Measurements from ENCODE around the gene PIAS1. TPM values are rescaled to one million over a fixed set of nuclear protein-coding genes. Genes with fewer than 3 reads are reported as not detected.

PIAS1 gene
- polyA plus RNA-seq, 2 of the 4 experiments (the other 2 are of a cell fraction) = 23.2 to 49.5 TPM

DNA sequence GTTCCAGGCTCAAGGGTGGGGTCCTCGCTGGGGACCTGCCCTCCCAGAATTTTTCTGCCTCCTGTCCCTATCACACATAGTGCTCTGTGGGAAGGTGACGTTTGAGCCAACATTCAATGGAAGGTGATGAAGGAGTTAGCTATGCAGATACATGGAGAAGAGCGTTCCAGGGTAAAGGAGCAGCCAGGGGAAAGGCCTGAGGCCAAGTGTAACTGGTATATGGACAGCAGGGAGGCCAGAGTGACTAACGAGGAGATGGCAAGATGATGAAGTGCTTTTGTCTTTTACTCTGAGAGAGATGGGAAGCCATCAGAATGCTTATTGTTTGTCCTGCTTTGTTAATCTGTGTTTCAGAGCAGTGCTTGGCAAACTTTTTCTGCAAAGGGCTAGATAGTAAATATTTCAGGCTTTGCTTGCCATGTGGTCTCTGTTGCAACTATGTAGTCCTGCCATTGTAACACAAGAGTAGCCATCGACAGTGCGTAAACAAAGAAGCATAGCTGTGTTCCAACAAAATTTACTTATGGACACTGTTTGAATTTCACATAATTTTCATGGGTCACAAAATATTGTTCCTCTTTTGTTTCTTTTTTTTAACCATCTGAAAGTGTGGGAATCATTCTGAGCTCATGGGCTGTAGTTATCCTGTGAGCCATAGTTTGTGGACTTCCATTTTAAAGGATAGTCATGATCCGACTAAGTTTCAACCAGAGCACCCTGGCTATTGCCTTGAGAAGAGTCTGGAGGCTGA, 25.8 kb upstream of the PIAS1 start:
- Histone ChIP-seq H3K4me3 (no peak overlapping the region), H3K9me3 (no peaks in the 10 kb centered on the region), H3K4me2 (no peak overlapping the region), H3K27ac (no peak overlapping the region), H3K4me1 (peaks cover 11% of the 10 kb centered on the region; the same call in 2 of the 3 replicates)
- DNase-seq (ENCODE audit: low read depth in 1 of 2, low spot score in 1 of 2) = no peak
- no peak for FAIRE-seq
- TF ChIP-seq CHD4 (IDR thresholded peaks at IDR 0.05; ENCODE audit: borderline replicate concordance) (no peak), PHF8 (IDR thresholded peaks at IDR 0.05; ENCODE audit: borderline replicate concordance, low read depth) (no peak), RFX5 (IDR thresholded peaks at IDR 0.05) (no peak), NFE2L2 (conservative IDR thresholded peaks at IDR 0.05; ENCODE audit: low read length) (no peak), GATA3 (IDR thresholded peaks at IDR 0.05; ENCODE audit: borderline replicate concordance) (no peak), RNF2 (IDR thresholded peaks at IDR 0.05; ENCODE audit: borderline replicate concordance, low read depth) (no peak), RARB (CRISPR knock-in tag; IDR thresholded peaks at IDR 0.05) (no peak), TFCP2L1 (CRISPR knock-in tag; IDR thresholded peaks at IDR 0.05) (no peak), ZC3H11A (IDR thresholded peaks at IDR 0.05) (no peak), HOXA7 (CRISPR knock-in tag; IDR thresholded peaks at IDR 0.05) (no peak), KDM5A (IDR thresholded peaks at IDR 0.05) (no peak)
- TF ChIP-seq, protein P1, sequence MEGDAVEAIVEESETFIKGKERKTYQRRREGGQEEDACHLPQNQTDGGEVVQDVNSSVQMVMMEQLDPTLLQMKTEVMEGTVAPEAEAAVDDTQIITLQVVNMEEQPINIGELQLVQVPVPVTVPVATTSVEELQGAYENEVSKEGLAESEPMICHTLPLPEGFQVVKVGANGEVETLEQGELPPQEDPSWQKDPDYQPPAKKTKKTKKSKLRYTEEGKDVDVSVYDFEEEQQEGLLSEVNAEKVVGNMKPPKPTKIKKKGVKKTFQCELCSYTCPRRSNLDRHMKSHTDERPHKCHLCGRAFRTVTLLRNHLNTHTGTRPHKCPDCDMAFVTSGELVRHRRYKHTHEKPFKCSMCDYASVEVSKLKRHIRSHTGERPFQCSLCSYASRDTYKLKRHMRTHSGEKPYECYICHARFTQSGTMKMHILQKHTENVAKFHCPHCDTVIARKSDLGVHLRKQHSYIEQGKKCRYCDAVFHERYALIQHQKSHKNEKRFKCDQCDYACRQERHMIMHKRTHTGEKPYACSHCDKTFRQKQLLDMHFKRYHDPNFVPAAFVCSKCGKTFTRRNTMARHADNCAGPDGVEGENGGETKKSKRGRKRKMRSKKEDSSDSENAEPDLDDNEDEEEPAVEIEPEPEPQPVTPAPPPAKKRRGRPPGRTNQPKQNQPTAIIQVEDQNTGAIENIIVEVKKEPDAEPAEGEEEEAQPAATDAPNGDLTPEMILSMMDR (IDR thresholded peaks at IDR 0.05) = no peak
- TF ChIP-seq, protein P2, sequence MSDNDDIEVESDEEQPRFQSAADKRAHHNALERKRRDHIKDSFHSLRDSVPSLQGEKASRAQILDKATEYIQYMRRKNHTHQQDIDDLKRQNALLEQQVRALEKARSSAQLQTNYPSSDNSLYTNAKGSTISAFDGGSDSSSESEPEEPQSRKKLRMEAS (IDR thresholded peaks at IDR 0.05) = no peak
- TF ChIP-seq, protein P3, sequence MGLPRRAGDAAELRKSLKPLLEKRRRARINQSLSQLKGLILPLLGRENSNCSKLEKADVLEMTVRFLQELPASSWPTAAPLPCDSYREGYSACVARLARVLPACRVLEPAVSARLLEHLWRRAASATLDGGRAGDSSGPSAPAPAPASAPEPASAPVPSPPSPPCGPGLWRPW (IDR thresholded peaks at IDR 0.05) = no peak
- TF ChIP-seq, protein P4, sequence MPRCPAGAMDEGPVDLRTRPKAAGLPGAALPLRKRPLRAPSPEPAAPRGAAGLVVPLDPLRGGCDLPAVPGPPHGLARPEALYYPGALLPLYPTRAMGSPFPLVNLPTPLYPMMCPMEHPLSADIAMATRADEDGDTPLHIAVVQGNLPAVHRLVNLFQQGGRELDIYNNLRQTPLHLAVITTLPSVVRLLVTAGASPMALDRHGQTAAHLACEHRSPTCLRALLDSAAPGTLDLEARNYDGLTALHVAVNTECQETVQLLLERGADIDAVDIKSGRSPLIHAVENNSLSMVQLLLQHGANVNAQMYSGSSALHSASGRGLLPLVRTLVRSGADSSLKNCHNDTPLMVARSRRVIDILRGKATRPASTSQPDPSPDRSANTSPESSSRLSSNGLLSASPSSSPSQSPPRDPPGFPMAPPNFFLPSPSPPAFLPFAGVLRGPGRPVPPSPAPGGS (IDR thresholded peaks at IDR 0.05) = no peak
- peak in 1 of 2 experiments; percentile 22; a peak in 2 of 6 replicates for ATAC-seq
- 61% methylated on average over 7 of the region's 7 CpGs for WGBS (ENCODE audit: missing lambda C conversion rate)
- CTCF ChIA-PET = interaction anchor here (1.0 to 1.4 kb wide), 5 partner anchors 9 to 165 kb away, joined by 3 to 5 read pairs (median 3); no protein-coding TSS in a partner anchor
- POLR2A ChIA-PET = no interaction called here

DNA sequence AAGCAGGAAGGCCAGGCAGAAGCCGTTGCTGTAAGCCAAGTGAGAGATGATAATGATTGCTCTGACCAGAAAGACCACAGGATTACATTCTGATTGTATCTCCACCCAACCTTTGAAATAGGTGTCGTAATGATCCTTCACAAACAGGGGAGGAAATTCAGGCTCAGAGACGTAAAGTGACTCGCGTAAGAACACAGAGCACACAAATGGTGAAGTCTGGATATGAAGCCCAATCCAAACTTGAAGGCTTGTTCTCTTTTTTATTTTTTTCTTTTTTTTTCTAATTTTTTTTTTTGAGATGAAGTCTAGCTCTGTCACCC, 25.3 kb upstream of the PIAS1 start:
- Histone ChIP-seq H3K4me2 (no peak overlapping the region), H3K27ac (no peak overlapping the region), H3K4me1 (peaks cover 11% of the 10 kb centered on the region; the same call in 2 of the 3 replicates), H3K9me3 (no peaks in the 10 kb centered on the region), H3K4me3 (no peak overlapping the region)
- CTCF ChIA-PET = interaction anchor here (1.0 to 1.4 kb wide), 2 partner anchors 26 to 165 kb away, joined by 3 to 5 read pairs; no protein-coding TSS in a partner anchor
- DNase-seq (ENCODE audit: low read depth in 1 of 2, low spot score in 1 of 2) (no peak), ATAC-seq (no peak), FAIRE-seq (no peak)
- no peak for TF ChIP-seq SMC3 (IDR thresholded peaks at IDR 0.05)
- no peak for TF ChIP-seq MAFK (IDR thresholded peaks at IDR 0.05; ENCODE audit: partially characterized antibody)
- TF ChIP-seq CBX2 (IDR thresholded peaks at IDR 0.05; ENCODE audit: borderline replicate concordance, low read depth) = no peak
- TF ChIP-seq, protein P1 (IDR thresholded peaks at IDR 0.05) = no peak
- TF ChIP-seq BHLHE40 (IDR thresholded peaks at IDR 0.05; ENCODE audit: low read depth, low read length) = no peak
- no peak for TF ChIP-seq ZFP36 (IDR thresholded peaks at IDR 0.05; ENCODE audit: borderline replicate concordance, partially characterized antibody)
- TF ChIP-seq, protein P5, sequence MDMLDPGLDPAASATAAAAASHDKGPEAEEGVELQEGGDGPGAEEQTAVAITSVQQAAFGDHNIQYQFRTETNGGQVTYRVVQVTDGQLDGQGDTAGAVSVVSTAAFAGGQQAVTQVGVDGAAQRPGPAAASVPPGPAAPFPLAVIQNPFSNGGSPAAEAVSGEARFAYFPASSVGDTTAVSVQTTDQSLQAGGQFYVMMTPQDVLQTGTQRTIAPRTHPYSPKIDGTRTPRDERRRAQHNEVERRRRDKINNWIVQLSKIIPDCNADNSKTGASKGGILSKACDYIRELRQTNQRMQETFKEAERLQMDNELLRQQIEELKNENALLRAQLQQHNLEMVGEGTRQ (IDR thresholded peaks at IDR 0.05) = no peak
- TF ChIP-seq KDM1A (IDR thresholded peaks at IDR 0.05; ENCODE audit: low read depth) = no peak
- TF ChIP-seq, protein P6, sequence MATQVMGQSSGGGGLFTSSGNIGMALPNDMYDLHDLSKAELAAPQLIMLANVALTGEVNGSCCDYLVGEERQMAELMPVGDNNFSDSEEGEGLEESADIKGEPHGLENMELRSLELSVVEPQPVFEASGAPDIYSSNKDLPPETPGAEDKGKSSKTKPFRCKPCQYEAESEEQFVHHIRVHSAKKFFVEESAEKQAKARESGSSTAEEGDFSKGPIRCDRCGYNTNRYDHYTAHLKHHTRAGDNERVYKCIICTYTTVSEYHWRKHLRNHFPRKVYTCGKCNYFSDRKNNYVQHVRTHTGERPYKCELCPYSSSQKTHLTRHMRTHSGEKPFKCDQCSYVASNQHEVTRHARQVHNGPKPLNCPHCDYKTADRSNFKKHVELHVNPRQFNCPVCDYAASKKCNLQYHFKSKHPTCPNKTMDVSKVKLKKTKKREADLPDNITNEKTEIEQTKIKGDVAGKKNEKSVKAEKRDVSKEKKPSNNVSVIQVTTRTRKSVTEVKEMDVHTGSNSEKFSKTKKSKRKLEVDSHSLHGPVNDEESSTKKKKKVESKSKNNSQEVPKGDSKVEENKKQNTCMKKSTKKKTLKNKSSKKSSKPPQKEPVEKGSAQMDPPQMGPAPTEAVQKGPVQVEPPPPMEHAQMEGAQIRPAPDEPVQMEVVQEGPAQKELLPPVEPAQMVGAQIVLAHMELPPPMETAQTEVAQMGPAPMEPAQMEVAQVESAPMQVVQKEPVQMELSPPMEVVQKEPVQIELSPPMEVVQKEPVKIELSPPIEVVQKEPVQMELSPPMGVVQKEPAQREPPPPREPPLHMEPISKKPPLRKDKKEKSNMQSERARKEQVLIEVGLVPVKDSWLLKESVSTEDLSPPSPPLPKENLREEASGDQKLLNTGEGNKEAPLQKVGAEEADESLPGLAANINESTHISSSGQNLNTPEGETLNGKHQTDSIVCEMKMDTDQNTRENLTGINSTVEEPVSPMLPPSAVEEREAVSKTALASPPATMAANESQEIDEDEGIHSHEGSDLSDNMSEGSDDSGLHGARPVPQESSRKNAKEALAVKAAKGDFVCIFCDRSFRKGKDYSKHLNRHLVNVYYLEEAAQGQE (IDR thresholded peaks at IDR 0.05) = no peak
- TF ChIP-seq EHF (CRISPR knock-in tag; IDR thresholded peaks at IDR 0.05) = no peak
- TF ChIP-seq JUNB (IDR thresholded peaks at IDR 0.05) = no peak
- no peak for TF ChIP-seq SREBF2 (IDR thresholded peaks at IDR 0.05)
- TF ChIP-seq RARB (CRISPR knock-in tag; IDR thresholded peaks at IDR 0.05) = no peak
- 84% methylated on average over 5 of the region's 5 CpGs for WGBS (ENCODE audit: missing lambda C conversion rate)
- POLR2A ChIA-PET = no interaction called here
